Activated CD4-positive, alpha-beta memory T cell treated with anti-CD3 and anti-CD28 coated beads, Interleukin-2, amount 10 ng/mL, durations not matched to agents 7 days and 5 days (primary cell): ENCODE results near the gene TSHZ2. TPM values are rescaled to one million over a fixed set of nuclear protein-coding genes. Genes with fewer than 3 reads are reported as not detected.

ENCODE experiments used
- CTCF ChIA-PET: fragments of 350-600 bp; sonication (Branson Sonifier 250); formaldehyde crosslinking; loops from one replicate; lab custom pipeline; 2021; ENCODE audit warnings: antibody characterized with exemption, inconsistent platforms; lab: Charles Lee
- POLR2A ChIA-PET: fragments of 350-600 bp; sonication (Branson Sonifier 250); formaldehyde crosslinking; loops from one replicate; lab custom pipeline; 2021; ENCODE audit warnings: antibody characterized with exemption; lab: Charles Lee
- DNase-seq: peaks from one replicate; pipeline ENCODE4 v3.0.0-alpha.2; 2020
- H3K27ac Mint-ChIP-seq: one replicate; pipeline ENCODE4 v1.8.0; 2021; ENCODE audit warnings: mild to moderate bottlenecking, mixed read lengths
- H3K27me3 Mint-ChIP-seq: one replicate; pipeline ENCODE4 v1.8.0; 2021; ENCODE audit warnings: mixed read lengths
- H3K36me3 Mint-ChIP-seq: one replicate; pipeline ENCODE4 v1.8.0; 2021; ENCODE audit warnings: low read depth, mixed read lengths
- H3K4me1 Mint-ChIP-seq: one replicate; pipeline ENCODE4 v1.8.0; 2021; ENCODE audit warnings: mixed read lengths
- H3K4me3 Mint-ChIP-seq: one replicate; pipeline ENCODE4 v1.8.0; 2021; ENCODE audit warnings: mild to moderate bottlenecking, mixed read lengths
- H3K9me3 Mint-ChIP-seq: one replicate; pipeline ENCODE4 v1.8.0; 2021; ENCODE audit warnings: mixed read lengths
- total RNA-seq, 2 experiments: library from RNA; stranded (reverse); gene quantifications; one replicate each; pipeline ENCODE4 v1.2.3, GENCODE V29; 2021

Gene TSHZ2
- total RNA-seq, 2 experiments from 2014 or later = 5.4 to 7.1 TPM

- no peaks in the 10 kb centered on the region for H3K9me3 Mint-ChIP-seq
These were observed 417.6 kb downstream of the TSHZ2 start for GRCh38 chr20:53389516-53390300.

GRCh38 chr20:53390770-53391169 lies 418.6 kb downstream of the TSHZ2 start:
- Mint-ChIP-seq H3K27me3 (peaks cover 2% of the 10 kb centered on the region), H3K4me3 (no peak overlapping the region), H3K9me3 (no peaks in the 10 kb centered on the region), H3K27ac (no peak overlapping the region), H3K36me3 (no peaks in the 10 kb centered on the region), H3K4me1 (peaks cover 3% of the 10 kb centered on the region)
- DNase-seq = no peak
- ChIA-PET POLR2A (no interaction called here), CTCF (no interaction called here)

More at GRCh38 chr20:53389516-53390300, 417.6 kb downstream of the TSHZ2 start:
- ChIA-PET CTCF (no interaction called here), POLR2A (no interaction called here)
- no peaks in the 10 kb centered on the region for H3K36me3 Mint-ChIP-seq
- peaks cover 3% of the 10 kb centered on the region for H3K4me1 Mint-ChIP-seq
- H3K4me3 Mint-ChIP-seq = no peak overlapping the region
- DNase-seq = no peak
- H3K27ac Mint-ChIP-seq = no peak overlapping the region
- H3K27me3 Mint-ChIP-seq = no peaks in the 10 kb centered on the region

- POLR2A ChIA-PET = no interaction called here
- no peak overlapping the region for H3K4me3 Mint-ChIP-seq
- CTCF ChIA-PET = interaction anchor here (0.6 to 0.7 kb wide), 2 partner anchors 262 to 678 kb away, joined by 3 read pairs; no protein-coding TSS in a partner anchor
- no peaks in the 10 kb centered on the region for H3K4me1 Mint-ChIP-seq
- H3K36me3 Mint-ChIP-seq = no peaks in the 10 kb centered on the region
- H3K27ac Mint-ChIP-seq = no peak overlapping the region
- H3K27me3 Mint-ChIP-seq = peaks cover 2% of the 10 kb centered on the region
- no peak for DNase-seq
- H3K9me3 Mint-ChIP-seq = no peaks in the 10 kb centered on the region
These were observed 422.3 kb downstream of the TSHZ2 start for GRCh38 chr20:53394433-53394832.

- no peak overlapping the region for H3K4me3 Mint-ChIP-seq
- ChIA-PET POLR2A (no interaction called here), CTCF (interaction anchor here (0.7 kb wide), 1 partner anchor 677 kb away, joined by 3 read pairs; no protein-coding TSS in a partner anchor)
- H3K27me3 Mint-ChIP-seq = peaks cover 2% of the 10 kb centered on the region
- no peak for DNase-seq
- H3K36me3 Mint-ChIP-seq = no peaks in the 10 kb centered on the region
- H3K9me3 Mint-ChIP-seq = no peaks in the 10 kb centered on the region
- H3K27ac Mint-ChIP-seq = no peak overlapping the region
- H3K4me1 Mint-ChIP-seq = no peaks in the 10 kb centered on the region
These were observed 423.2 kb downstream of the TSHZ2 start for GRCh38 chr20:53395188-53395923.

GRCh38 chr20:53399083-53399482 lies 426.9 kb downstream of the TSHZ2 start:
- DNase-seq = no peak
- CTCF ChIA-PET = no interaction called here
- Mint-ChIP-seq H3K27ac (no peak overlapping the region), H3K36me3 (peaks cover 3% of the 10 kb centered on the region), H3K4me3 (no peak overlapping the region), H3K9me3 (peaks cover 2% of the 10 kb centered on the region), H3K4me1 (peaks cover 11% of the 10 kb centered on the region), H3K27me3 (peaks cover 2% of the 10 kb centered on the region)
- POLR2A ChIA-PET = no interaction called here

- ChIA-PET CTCF (no interaction called here), POLR2A (no interaction called here)
- Mint-ChIP-seq H3K4me1 (peaks cover 11% of the 10 kb centered on the region), H3K27ac (no peak overlapping the region), H3K36me3 (peaks cover 3% of the 10 kb centered on the region), H3K27me3 (peaks cover 1% of the 10 kb centered on the region), H3K4me3 (no peak overlapping the region), H3K9me3 (peaks cover 2% of the 10 kb centered on the region)
- no peak for DNase-seq
These were observed 427.6 kb downstream of the TSHZ2 start for GRCh38 chr20:53399592-53400335.

GRCh38 chr20:53402233-53403005 lies 430.3 kb downstream of the TSHZ2 start:
- Mint-ChIP-seq H3K4me1 (peaks cover 11% of the 10 kb centered on the region), H3K27ac (no peak overlapping the region), H3K27me3 (no peaks in the 10 kb centered on the region), H3K36me3 (peaks cover 3% of the 10 kb centered on the region), H3K4me3 (no peak overlapping the region), H3K9me3 (peaks cover 2% of the 10 kb centered on the region)
- no peak for DNase-seq
- CTCF ChIA-PET = no interaction called here
- POLR2A ChIA-PET = interaction anchor here (0.6 kb wide), 1 partner anchor 628 kb away, joined by 4 read pairs; no protein-coding TSS in a partner anchor

GRCh38 chr20:53403029-53403428 lies 430.9 kb downstream of the TSHZ2 start:
- H3K4me3 Mint-ChIP-seq = no peak overlapping the region
- no peak overlapping the region for H3K27ac Mint-ChIP-seq
- no peaks in the 10 kb centered on the region for H3K27me3 Mint-ChIP-seq
- H3K36me3 Mint-ChIP-seq = peaks cover 3% of the 10 kb centered on the region
- POLR2A ChIA-PET = interaction anchor here (0.6 kb wide), 1 partner anchor 628 kb away, joined by 4 read pairs; no protein-coding TSS in a partner anchor
- peaks cover 11% of the 10 kb centered on the region for H3K4me1 Mint-ChIP-seq
- no peak for DNase-seq
- CTCF ChIA-PET = no interaction called here
- H3K9me3 Mint-ChIP-seq = peaks cover 2% of the 10 kb centered on the region

GRCh38 chr20:53405139-53405538 lies 433.0 kb downstream of the TSHZ2 start:
- Mint-ChIP-seq H3K4me1 (peaks cover 11% of the 10 kb centered on the region), H3K4me3 (no peak overlapping the region), H3K27ac (no peak overlapping the region), H3K9me3 (peaks cover 2% of the 10 kb centered on the region), H3K27me3 (no peaks in the 10 kb centered on the region), H3K36me3 (peaks cover 3% of the 10 kb centered on the region)
- ChIA-PET CTCF (no interaction called here), POLR2A (no interaction called here)
- DNase-seq = no peak

GRCh38 chr20:53406580-53406979 lies 434.4 kb downstream of the TSHZ2 start:
- Mint-ChIP-seq H3K36me3 (peaks cover 3% of the 10 kb centered on the region), H3K9me3 (peaks cover 2% of the 10 kb centered on the region), H3K4me3 (no peak overlapping the region), H3K27ac (no peak overlapping the region), H3K4me1 (peaks cover 11% of the 10 kb centered on the region), H3K27me3 (no peaks in the 10 kb centered on the region)
- POLR2A ChIA-PET = no interaction called here
- DNase-seq = no peak
- CTCF ChIA-PET = no interaction called here

GRCh38 chr20:53408691-53409446 lies 436.7 kb downstream of the TSHZ2 start:
- no peak overlapping the region for H3K27ac Mint-ChIP-seq
- H3K9me3 Mint-ChIP-seq = no peaks in the 10 kb centered on the region
- no peak overlapping the region for H3K4me3 Mint-ChIP-seq
- POLR2A ChIA-PET = no interaction called here
- H3K27me3 Mint-ChIP-seq = no peaks in the 10 kb centered on the region
- CTCF ChIA-PET = interaction anchor here (1.3 kb wide), 1 partner anchor 139 kb away, joined by 4 read pairs; no protein-coding TSS in a partner anchor
- H3K36me3 Mint-ChIP-seq = no peaks in the 10 kb centered on the region
- H3K4me1 Mint-ChIP-seq = peaks cover 4% of the 10 kb centered on the region
- no peak for DNase-seq

- DNase-seq = no peak
- H3K36me3 Mint-ChIP-seq = no peaks in the 10 kb centered on the region
- no peaks in the 10 kb centered on the region for H3K9me3 Mint-ChIP-seq
- H3K27ac Mint-ChIP-seq = no peak overlapping the region
- H3K4me1 Mint-ChIP-seq = peaks cover 4% of the 10 kb centered on the region
- ChIA-PET CTCF (interaction anchor here (1.3 kb wide), 1 partner anchor 138 kb away, joined by 4 read pairs; no protein-coding TSS in a partner anchor), POLR2A (no interaction called here)
- no peak overlapping the region for H3K4me3 Mint-ChIP-seq
- H3K27me3 Mint-ChIP-seq = no peaks in the 10 kb centered on the region
These were observed 437.2 kb downstream of the TSHZ2 start for GRCh38 chr20:53409447-53409717.
